GM12878 (cell line): Measurements from ENCODE around the gene PPP1R1C.

Source experiments
- ASH2L ChIP-seq: fragments of 300-600, 200-600 bp; sonication (generic); IDR thresholded peaks from 2 replicates; pipeline ENCODE4 v1.6.1; 2017; ENCODE audit warnings: low read depth, mild to moderate bottlenecking, borderline replicate concordance
- CREB1 ChIP-seq: IDR thresholded peaks from 2 replicates; pipeline ENCODE4 v1.6.1; 2012; ENCODE audit warnings: low read depth, mild to moderate bottlenecking, inconsistent platforms
- CTCF ChIP-seq, 3 experiments: IDR thresholded peaks in 2 of 3; conservative IDR thresholded peaks in 1 of 3; 2 replicates each; pipeline ENCODE4 v1.5.1; 2011; ENCODE audit warnings: low read depth in 3 of 3, low read length in 3 of 3, mild to moderate bottlenecking in 3 of 3, control low read depth in 2 of 3, moderate library complexity in 2 of 3, inconsistent platforms in 1 of 3, mixed read lengths in 1 of 3; ENCODE audit not compliant: control insufficient read depth in 2 of 3, insufficient read depth in 1 of 3; ENCODE audit errors: extremely low read depth in 1 of 3
- ESRRA ChIP-seq: IDR thresholded peaks from 2 replicates; pipeline ENCODE4 v1.6.1; 2012; ENCODE audit warnings: mild to moderate bottlenecking, low read length, improper control_type of control experiment
- EZH2 ChIP-seq: IDR thresholded peaks from 2 replicates; pipeline ENCODE4 v1.6.1; 2012; ENCODE audit warnings: low read depth, mild to moderate bottlenecking, control low read depth, inconsistent platforms, low read length, borderline replicate concordance; ENCODE audit not compliant: control insufficient read depth
- MAX ChIP-seq: IDR thresholded peaks from 2 replicates; pipeline ENCODE4 v1.6.1; 2012; ENCODE audit warnings: low read depth, low read length, improper control_type of control experiment
- MXI1 ChIP-seq: fragments of 150-350 bp; IDR thresholded peaks from 2 replicates; pipeline ENCODE4 v1.6.1; 2011; ENCODE audit warnings: low read depth, mild to moderate bottlenecking, inconsistent platforms, low read length, improper control_type of control experiment
- MYC ChIP-seq: IDR thresholded peaks from 2 replicates; pipeline ENCODE4 v1.6.1; 2011; ENCODE audit warnings: mild to moderate bottlenecking, low read length, moderate library complexity, inconsistent platforms; ENCODE audit not compliant: insufficient read depth, insufficient replicate concordance, insufficient read length, severe bottlenecking
- PAX5 ChIP-seq: IDR thresholded peaks from 2 replicates; pipeline ENCODE4 v1.6.1; 2011; ENCODE audit warnings: low read depth, low read length, borderline replicate concordance
- RFX5 ChIP-seq: IDR thresholded peaks from 2 replicates; pipeline ENCODE4 v1.6.1; 2011; ENCODE audit warnings: low read depth, low read length, improper control_type of control experiment
- SIX5 ChIP-seq: IDR thresholded peaks from 2 replicates; pipeline ENCODE4 v1.6.1; 2011; ENCODE audit warnings: mild to moderate bottlenecking, low read depth, low read length, moderate library complexity; ENCODE audit not compliant: severe bottlenecking
- TF ChIP-seq, protein P1 (sequence below): fragments of 450-650 bp; IDR thresholded peaks from 2 replicates; pipeline ENCODE4 v1.6.1; 2017; ENCODE audit warnings: antibody characterized with exemption, mild to moderate bottlenecking, moderate library complexity

- TF ChIP-seq, protein P1, sequence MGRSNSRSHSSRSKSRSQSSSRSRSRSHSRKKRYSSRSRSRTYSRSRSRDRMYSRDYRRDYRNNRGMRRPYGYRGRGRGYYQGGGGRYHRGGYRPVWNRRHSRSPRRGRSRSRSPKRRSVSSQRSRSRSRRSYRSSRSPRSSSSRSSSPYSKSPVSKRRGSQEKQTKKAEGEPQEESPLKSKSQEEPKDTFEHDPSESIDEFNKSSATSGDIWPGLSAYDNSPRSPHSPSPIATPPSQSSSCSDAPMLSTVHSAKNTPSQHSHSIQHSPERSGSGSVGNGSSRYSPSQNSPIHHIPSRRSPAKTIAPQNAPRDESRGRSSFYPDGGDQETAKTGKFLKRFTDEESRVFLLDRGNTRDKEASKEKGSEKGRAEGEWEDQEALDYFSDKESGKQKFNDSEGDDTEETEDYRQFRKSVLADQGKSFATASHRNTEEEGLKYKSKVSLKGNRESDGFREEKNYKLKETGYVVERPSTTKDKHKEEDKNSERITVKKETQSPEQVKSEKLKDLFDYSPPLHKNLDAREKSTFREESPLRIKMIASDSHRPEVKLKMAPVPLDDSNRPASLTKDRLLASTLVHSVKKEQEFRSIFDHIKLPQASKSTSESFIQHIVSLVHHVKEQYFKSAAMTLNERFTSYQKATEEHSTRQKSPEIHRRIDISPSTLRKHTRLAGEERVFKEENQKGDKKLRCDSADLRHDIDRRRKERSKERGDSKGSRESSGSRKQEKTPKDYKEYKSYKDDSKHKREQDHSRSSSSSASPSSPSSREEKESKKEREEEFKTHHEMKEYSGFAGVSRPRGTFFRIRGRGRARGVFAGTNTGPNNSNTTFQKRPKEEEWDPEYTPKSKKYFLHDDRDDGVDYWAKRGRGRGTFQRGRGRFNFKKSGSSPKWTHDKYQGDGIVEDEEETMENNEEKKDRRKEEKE: no peak
- no peak for TF ChIP-seq MYC
- TF ChIP-seq ESRRA: no peak
- TF ChIP-seq SIX5: no peak
- no peak for TF ChIP-seq PAX5
- TF ChIP-seq RFX5: no peak
- no peak for TF ChIP-seq CTCF (IDR thresholded peaks at IDR 0.05 in 2 of 3, conservative IDR thresholded peaks at IDR 0.05 in 1 of 3; ENCODE audit: control insufficient read depth in 2 of 3, extremely low read depth in 1 of 3, insufficient read depth in 1 of 3, low read depth in 3 of 3, low read length in 3 of 3)
- no peak for TF ChIP-seq EZH2
- no peak for TF ChIP-seq MXI1
- TF ChIP-seq ASH2L: no peak
- no peak for TF ChIP-seq MAX
- no peak for TF ChIP-seq CREB1
Observed at GRCh38 chr2:181985632-181986205, at the start of gene PPP1R1C.
